Measurements from ENCODE around the gene MYO1C.

DNA sequence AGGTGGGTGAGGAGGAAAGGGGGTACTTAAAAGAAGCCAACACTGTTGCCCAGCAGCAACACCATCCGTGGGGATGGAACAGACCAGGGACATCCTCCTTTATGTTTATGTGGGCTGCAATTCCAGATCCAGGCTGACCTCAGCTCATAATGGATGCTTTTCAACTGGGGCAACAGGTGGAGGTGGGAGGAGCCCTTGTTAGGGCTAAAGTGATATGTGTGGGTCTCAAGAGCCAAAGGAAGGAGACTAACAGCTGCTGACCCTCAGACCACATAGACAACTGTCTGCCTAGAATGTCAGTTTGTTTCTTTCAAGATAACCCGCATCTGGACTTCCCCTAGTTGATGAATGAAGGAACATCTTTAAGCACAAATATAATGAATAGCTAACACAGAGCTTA is 25.9 kb upstream of the MYO1C start:
- TF ChIP-seq CTCF (IDR thresholded peaks at IDR 0.05; ENCODE audit: low read depth, low read length), result no peak
- no peak for TF ChIP-seq EZH2phosphoT487 (IDR thresholded peaks at IDR 0.05; ENCODE audit: low read depth)
